ENCODE results near the gene MTCL1.

Gene MTCL1

GRCh38 chr18:8662560-8663255, 42.6 kb upstream of the MTCL1 start:
- DNase-seq (ENCODE audit: low spot score), result no peak
- Histone ChIP-seq H3K4me3 (ENCODE audit: severe bottlenecking) (no peak overlapping the region), H3K4me1 (ENCODE audit: insufficient read depth, poor library complexity, severe bottlenecking) (peaks cover 10% of the 10 kb centered on the region), H3K9me3 (ENCODE audit: severe bottlenecking) (no peaks in the 10 kb centered on the region), H3K27me3 (ENCODE audit: insufficient read depth, poor library complexity, severe bottlenecking) (no peaks in the 10 kb centered on the region), H3K27ac (ENCODE audit: poor library complexity, severe bottlenecking) (no peak overlapping the region), H3K36me3 (ENCODE audit: low read depth) (no peaks in the 10 kb centered on the region)
- ATAC-seq (ENCODE audit: low read depth), result no peak
- no peak for TF ChIP-seq CTCF (IDR thresholded peaks at IDR 0.05; ENCODE audit: poor library complexity, severe bottlenecking)

- Histone ChIP-seq H3K9me3 (ENCODE audit: severe bottlenecking) (no peaks in the 10 kb centered on the region), H3K27ac (ENCODE audit: poor library complexity, severe bottlenecking) (no peak overlapping the region), H3K36me3 (ENCODE audit: low read depth) (no peaks in the 10 kb centered on the region), H3K4me3 (ENCODE audit: severe bottlenecking) (no peak overlapping the region), H3K27me3 (ENCODE audit: insufficient read depth, poor library complexity, severe bottlenecking) (no peaks in the 10 kb centered on the region), H3K4me1 (ENCODE audit: insufficient read depth, poor library complexity, severe bottlenecking) (peaks cover 7% of the 10 kb centered on the region)
- no peak for ATAC-seq (ENCODE audit: low read depth)
- no peak for TF ChIP-seq CTCF (IDR thresholded peaks at IDR 0.05; ENCODE audit: poor library complexity, severe bottlenecking)
- DNase-seq (ENCODE audit: low spot score), result no peak
Measured at GRCh38 chr18:8667846-8668245, 37.5 kb upstream of the MTCL1 start.

GRCh38 chr18:8668381-8668780, 37.0 kb upstream of the MTCL1 start:
- Histone ChIP-seq H3K27me3 (ENCODE audit: insufficient read depth, poor library complexity, severe bottlenecking) (no peaks in the 10 kb centered on the region), H3K36me3 (ENCODE audit: low read depth) (no peaks in the 10 kb centered on the region), H3K4me1 (ENCODE audit: insufficient read depth, poor library complexity, severe bottlenecking) (peaks cover 7% of the 10 kb centered on the region), H3K27ac (ENCODE audit: poor library complexity, severe bottlenecking) (no peak overlapping the region), H3K9me3 (ENCODE audit: severe bottlenecking) (no peaks in the 10 kb centered on the region), H3K4me3 (ENCODE audit: severe bottlenecking) (no peak overlapping the region)
- DNase-seq (ENCODE audit: low spot score) (no peak), ATAC-seq (ENCODE audit: low read depth) (no peak)
- no peak for TF ChIP-seq CTCF (IDR thresholded peaks at IDR 0.05; ENCODE audit: poor library complexity, severe bottlenecking)

GRCh38 chr18:8669571-8669970, 35.8 kb upstream of the MTCL1 start:
- ATAC-seq (ENCODE audit: low read depth) (no peak), DNase-seq (ENCODE audit: low spot score) (no peak)
- H3K27ac ChIP-seq (ENCODE audit: poor library complexity, severe bottlenecking), result no peak overlapping the region

More at GRCh38 chr18:8669571-8669970, 35.8 kb upstream of the MTCL1 start:
- no peaks in the 10 kb centered on the region for H3K9me3 ChIP-seq (ENCODE audit: severe bottlenecking)
- no peaks in the 10 kb centered on the region for H3K36me3 ChIP-seq (ENCODE audit: low read depth)
- H3K27me3 ChIP-seq (ENCODE audit: insufficient read depth, poor library complexity, severe bottlenecking), result no peaks in the 10 kb centered on the region
- H3K4me1 ChIP-seq (ENCODE audit: insufficient read depth, poor library complexity, severe bottlenecking), result peaks cover 7% of the 10 kb centered on the region
- no peak for TF ChIP-seq CTCF (IDR thresholded peaks at IDR 0.05; ENCODE audit: poor library complexity, severe bottlenecking)
- H3K4me3 ChIP-seq (ENCODE audit: severe bottlenecking), result no peak overlapping the region
